ENCODE results near the gene ZNF579. TPM values are rescaled to one million over a fixed set of nuclear protein-coding genes. Genes with fewer than 3 reads are reported as not detected.

ZNF579 gene, protein sequence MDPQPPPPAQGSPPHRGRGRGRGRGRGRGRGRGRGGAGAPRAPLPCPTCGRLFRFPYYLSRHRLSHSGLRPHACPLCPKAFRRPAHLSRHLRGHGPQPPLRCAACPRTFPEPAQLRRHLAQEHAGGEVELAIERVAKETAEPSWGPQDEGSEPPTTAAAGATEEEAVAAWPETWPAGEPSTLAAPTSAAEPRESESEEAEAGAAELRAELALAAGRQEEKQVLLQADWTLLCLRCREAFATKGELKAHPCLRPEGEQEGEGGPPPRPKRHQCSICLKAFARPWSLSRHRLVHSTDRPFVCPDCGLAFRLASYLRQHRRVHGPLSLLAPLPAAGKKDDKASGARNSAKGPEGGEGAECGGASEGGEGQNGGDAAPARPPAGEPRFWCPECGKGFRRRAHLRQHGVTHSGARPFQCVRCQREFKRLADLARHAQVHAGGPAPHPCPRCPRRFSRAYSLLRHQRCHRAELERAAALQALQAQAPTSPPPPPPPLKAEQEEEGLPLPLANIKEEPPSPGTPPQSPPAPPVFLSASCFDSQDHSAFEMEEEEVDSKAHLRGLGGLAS
- total RNA-seq (10 to 100 TPM in 1 of 6 donors, 1 to 10 TPM in 5; 6.5 to 12.7 (median 9.2) TPM), polyA plus RNA-seq (10 to 100 TPM; 11.6 to 16.1 TPM)

DNA sequence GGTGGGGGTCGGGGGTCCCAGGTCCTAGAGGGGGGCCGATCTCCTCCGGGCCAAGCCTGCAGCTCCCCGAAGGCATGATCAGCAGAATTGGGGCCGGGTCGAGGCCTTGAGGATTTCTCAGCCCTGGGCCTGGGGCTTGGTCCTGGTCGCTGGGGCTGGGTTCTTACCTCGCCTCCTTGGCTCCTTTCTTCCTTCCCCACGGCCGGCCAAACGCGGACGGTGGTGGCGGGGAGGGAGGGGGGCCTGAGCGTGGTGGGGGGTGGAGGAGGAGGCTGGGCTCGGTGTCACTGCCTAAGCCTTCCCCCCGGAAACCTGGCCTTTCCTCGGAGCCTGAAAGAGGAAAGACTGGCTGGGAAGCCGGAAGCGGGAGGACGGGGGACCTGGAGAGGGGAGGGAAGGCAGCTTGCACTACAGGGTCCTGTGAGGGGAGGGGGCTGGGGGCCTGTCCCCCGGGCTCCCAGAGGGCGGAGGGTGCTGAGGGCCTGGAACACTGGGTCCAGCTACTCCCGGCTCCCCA is at the start of gene ZNF579:
ZNF579 (minus strand) TSS at position 221 of the 517 bp plus-strand sequence. CDS start 1,209 bp downstream, outside the sequence.
- peaks cover 5 to 12% (median 8%) of the 10 kb centered on the region in 3 donors for H3K4me1 ChIP-seq
- intact Hi-C loops (cut with DNase I): no loop called here
- peak; percentile 85 to 94 (median 90) for DNase-seq
- TF ChIP-seq, protein P1, sequence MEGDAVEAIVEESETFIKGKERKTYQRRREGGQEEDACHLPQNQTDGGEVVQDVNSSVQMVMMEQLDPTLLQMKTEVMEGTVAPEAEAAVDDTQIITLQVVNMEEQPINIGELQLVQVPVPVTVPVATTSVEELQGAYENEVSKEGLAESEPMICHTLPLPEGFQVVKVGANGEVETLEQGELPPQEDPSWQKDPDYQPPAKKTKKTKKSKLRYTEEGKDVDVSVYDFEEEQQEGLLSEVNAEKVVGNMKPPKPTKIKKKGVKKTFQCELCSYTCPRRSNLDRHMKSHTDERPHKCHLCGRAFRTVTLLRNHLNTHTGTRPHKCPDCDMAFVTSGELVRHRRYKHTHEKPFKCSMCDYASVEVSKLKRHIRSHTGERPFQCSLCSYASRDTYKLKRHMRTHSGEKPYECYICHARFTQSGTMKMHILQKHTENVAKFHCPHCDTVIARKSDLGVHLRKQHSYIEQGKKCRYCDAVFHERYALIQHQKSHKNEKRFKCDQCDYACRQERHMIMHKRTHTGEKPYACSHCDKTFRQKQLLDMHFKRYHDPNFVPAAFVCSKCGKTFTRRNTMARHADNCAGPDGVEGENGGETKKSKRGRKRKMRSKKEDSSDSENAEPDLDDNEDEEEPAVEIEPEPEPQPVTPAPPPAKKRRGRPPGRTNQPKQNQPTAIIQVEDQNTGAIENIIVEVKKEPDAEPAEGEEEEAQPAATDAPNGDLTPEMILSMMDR (IDR thresholded peaks at IDR 0.05): no peak
- no peak for FAIRE-seq
- no peaks in the 10 kb centered on the region for H3K27me3 ChIP-seq
- H3K27ac ChIP-seq: peak within 1 kb of the TSS; percentile 76 to 84 (median 82)
- H3K4me3 ChIP-seq: peak within 1 kb of the TSS; percentile 74 to 80 (median 79)
- peak; percentile 84 to 93 (median 90) for ATAC-seq
- peaks cover 0 to 13% (median 0%) of the 10 kb centered on the region in 3 donors for H3K36me3 ChIP-seq
- H3K9me3 ChIP-seq: no peaks in the 10 kb centered on the region
- 0 to 1% methylated on average over 18 to 24 of the region's 24 CpGs for WGBS, 2 donors

DNA sequence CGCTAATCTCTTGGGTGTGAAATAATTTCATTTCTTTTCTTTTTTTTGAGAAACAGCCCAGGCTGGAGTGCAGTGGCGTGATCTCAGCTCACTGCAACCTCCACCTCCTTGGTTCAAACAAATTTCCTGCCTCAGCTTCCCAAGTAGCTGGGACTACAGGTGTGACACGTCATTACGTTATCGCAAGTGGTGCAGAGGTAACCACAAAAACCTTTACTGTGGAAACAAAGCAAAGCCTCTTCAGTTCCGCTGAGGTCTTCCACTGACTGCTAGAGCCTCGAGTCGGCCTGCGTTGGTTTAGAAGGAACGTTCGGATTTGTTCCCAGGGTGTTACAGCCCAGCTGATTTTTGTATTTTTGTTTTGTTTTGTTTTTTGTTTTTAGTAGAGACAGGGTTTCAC is 45.7 kb upstream of the ZNF579 start:
- DNase-seq (no peak), FAIRE-seq (no peak), ATAC-seq (no peak)
- no peaks in the 10 kb centered on the region for H3K27me3 ChIP-seq
- TF ChIP-seq, protein P1 (IDR thresholded peaks at IDR 0.05): no peak
- H3K4me1 ChIP-seq: peaks cover 0 to 6% (median 0%) of the 10 kb centered on the region in 3 donors
- WGBS, 2 donors: 84 to 90% methylated on average over 11 of the region's 11 CpGs
- intact Hi-C loops (cut with DNase I): no loop called here
- H3K9me3 ChIP-seq: no peaks in the 10 kb centered on the region
- H3K4me3 ChIP-seq: no peak overlapping the region
- no peak overlapping the region for H3K27ac ChIP-seq
- peaks cover 0 to 6% (median 0%) of the 10 kb centered on the region in 3 donors for H3K36me3 ChIP-seq

DNA sequence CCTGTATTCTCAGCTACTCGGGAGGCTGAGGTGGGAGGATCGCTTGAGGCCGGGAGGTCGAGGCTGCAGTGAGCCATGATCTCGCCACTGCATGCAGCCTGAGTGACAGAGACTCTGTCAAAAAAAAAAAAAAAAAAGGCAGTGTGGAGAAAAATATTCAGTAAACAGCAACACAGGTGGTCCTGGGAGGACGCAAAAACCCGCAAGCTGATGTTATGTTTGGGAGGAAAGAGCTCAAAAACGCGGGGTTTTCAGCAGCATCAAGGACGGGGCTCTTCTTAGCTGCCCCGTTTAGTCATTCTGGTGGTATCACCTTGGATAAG is 44.3 kb upstream of the ZNF579 start:
- TF ChIP-seq, protein P1 (IDR thresholded peaks at IDR 0.05): no peak
- WGBS, 2 donors: 34 to 40% methylated on average over 11 of the region's 11 CpGs
- H3K9me3 ChIP-seq: no peaks in the 10 kb centered on the region
- FAIRE-seq: no peak
- peaks cover 0 to 6% (median 0%) of the 10 kb centered on the region in 3 donors for H3K36me3 ChIP-seq
- peak overlapping the region in 1 of 4 donors; percentile 94 for H3K27ac ChIP-seq
- DNase-seq: no peak
- no peaks in the 10 kb centered on the region for H3K27me3 ChIP-seq
- intact Hi-C loops (cut with DNase I): no loop called here
- ATAC-seq: no peak
- H3K4me1 ChIP-seq: peaks cover 0 to 6% (median 0%) of the 10 kb centered on the region in 3 donors
- peak overlapping the region in 2 of 4 donors; percentile 40 to 43 for H3K4me3 ChIP-seq

DNA sequence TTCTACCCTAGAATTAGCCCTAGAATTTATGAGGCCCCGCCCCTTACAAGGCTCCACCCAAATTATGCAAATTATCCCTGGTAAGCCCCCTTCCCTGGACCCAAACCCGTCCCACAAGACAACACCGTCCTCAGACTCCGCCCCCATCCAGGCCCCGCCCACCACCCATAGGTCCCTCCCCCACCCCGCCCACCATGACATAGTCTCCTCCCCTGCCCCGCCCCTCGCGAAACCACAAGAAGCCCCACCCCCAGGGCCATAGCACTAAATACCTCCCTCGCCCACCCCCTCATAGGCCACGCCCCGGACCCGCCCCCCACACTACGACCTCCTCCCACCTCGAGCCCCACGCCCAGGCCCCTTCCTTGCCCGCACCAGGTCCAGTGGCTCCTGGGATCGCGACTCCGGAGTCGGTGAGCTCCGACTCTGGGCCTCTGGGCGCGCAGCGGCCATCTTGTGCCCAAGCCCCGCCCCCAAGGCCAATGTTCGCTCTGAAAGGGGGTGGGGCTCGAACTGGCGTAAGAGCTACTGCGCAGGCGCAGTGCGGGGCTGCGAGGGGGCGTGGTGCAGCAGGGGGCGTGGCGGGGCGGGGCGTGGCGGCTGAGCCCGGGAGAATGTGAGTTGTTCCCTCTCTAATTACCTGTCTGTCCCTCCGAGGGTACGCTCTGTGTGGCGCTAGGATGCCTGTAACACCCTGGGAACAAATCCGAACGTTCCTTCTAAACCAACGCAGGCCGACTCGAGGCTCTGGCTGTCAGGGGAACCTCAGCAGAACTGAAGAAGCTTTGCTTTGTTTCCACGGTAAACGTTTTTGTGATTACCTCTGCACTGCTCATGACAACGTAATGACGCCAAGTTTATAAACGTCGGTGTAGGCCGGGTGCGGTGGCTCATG is 43.7 kb upstream of the ZNF579 start, which contains the start of gene ZNF784:
ZNF784 (minus strand) TSS at position 458 of the 895 bp plus-strand sequence; CDS start at position 453, 5 bp downstream.
- peak within 1 kb of the TSS; percentile 79 to 94 (median 88) for H3K27ac ChIP-seq
- peak within 1 kb of the TSS in 3 of 4 donors; percentile 33 to 43 (median 40) for H3K4me3 ChIP-seq
- no peaks in the 10 kb centered on the region for H3K9me3 ChIP-seq
- FAIRE-seq: no peak
- ATAC-seq: peak; percentile 93 to 98 (median 95)
- no peaks in the 10 kb centered on the region for H3K27me3 ChIP-seq
- peaks cover 0 to 6% (median 0%) of the 10 kb centered on the region in 3 donors for H3K4me1 ChIP-seq
- TF ChIP-seq, protein P1 (IDR thresholded peaks at IDR 0.05): no peak
- DNase-seq: peak; percentile 86 to 100 (median 96)
- peaks cover 0 to 6% (median 0%) of the 10 kb centered on the region in 3 donors for H3K36me3 ChIP-seq
- intact Hi-C loops (cut with DNase I): no loop called here
- 0 to 1% methylated on average over 55 to 56 of the region's 56 CpGs for WGBS, 2 donors
